UCSD-AML1 (cell line): ENCODE results near the gene LDHAL6A.
"Not testable (repeated sequence)": the region's sequence is repeated elsewhere in the genome, so short reads cannot be mapped to it uniquely, and the experiment has no call there.

ENCODE experiments used
- DNase-seq: peaks from one replicate; lab custom pipeline; 2025; ENCODE audit not compliant: unreplicated experiment; lab: John Stamatoyannopoulos, UW

LDHAL6A gene

DNA sequence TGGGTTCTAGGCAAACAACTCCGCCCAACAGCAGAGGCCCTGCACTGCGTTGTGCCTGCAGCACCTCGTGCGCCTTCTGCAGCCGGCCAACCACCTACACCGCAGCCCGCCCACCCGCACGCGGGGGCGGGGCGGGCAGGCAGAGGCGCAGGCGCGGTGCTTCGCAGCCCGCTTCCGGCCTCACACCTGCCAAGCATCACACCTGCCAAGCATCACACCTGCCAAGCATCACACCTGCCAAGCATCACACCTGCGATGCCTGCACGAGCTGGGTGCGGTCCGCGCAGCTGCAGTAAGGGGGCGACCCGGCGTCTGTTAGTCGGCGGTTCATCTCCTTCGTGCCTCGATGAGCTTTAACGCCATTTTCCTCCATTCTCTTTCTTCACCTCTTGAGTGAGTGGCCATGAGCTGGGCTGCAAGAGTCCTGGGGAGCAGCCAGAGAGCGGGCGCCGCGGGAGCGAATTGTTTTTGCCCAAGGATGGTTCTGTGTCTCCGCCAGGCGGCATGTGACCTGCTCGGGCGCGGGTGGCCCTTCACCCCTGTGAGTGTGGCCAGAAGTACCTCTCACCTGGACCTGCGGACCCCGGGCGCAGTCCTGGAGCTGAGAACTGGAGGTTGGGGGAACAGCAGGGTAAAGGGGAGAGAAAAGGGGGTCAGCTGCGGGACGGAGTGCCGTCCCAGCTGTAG lies at the start of gene LDHAL6A:
LDHAL6A (plus strand) TSS at position 171 of the 687 bp plus-strand sequence. CDS start 825 bp downstream, outside the sequence.
- DNase-seq = no peak

DNA sequence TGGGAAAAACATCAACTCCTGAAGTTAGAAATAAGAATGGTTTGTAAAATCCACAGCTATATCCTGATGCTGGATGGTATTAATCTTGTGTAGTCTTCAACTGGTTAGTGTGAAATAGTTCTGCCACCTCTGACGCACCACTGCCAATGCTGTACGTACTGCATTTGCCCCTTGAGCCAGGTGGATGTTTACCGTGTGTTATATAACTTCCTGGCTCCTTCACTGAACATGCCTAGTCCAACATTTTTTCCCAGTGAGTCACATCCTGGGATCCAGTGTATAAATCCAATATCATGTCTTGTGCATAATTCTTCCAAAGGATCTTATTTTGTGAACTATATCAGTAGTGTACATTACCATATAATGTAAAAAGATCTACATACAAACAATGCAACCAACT lies 48.3 kb upstream of the LDHAL6A start:
- not testable (repeated sequence) for DNase-seq

- no peak for DNase-seq
Measured at GRCh38 chr11:18408558-18409291, 46.9 kb upstream of the LDHAL6A start.

GRCh38 chr11:18416459-18416858 lies 39.2 kb upstream of the LDHAL6A start:
- no peak for DNase-seq

DNA sequence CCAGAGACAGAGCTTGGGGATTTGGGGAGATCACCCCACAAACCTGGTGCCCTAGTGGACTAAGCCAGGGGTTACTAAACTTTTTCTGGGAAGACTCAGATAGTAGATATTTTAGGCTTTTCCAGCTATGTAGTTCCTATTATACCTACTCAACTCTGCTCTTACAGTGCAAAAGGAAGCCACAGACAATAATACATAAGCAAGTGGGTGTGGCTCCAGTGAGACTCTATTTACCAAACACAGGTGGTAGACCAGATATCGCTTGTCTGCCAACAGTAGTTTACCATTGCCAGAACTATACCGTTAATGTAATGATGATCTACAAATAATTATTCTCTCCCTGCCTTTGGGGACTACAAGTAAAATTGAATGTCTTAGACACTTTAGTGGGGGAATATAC lies 36.6 kb upstream of the LDHAL6A start:
- no peak for DNase-seq

GRCh38 chr11:18420067-18420466 lies 35.6 kb upstream of the LDHAL6A start:
- no peak for DNase-seq

DNA sequence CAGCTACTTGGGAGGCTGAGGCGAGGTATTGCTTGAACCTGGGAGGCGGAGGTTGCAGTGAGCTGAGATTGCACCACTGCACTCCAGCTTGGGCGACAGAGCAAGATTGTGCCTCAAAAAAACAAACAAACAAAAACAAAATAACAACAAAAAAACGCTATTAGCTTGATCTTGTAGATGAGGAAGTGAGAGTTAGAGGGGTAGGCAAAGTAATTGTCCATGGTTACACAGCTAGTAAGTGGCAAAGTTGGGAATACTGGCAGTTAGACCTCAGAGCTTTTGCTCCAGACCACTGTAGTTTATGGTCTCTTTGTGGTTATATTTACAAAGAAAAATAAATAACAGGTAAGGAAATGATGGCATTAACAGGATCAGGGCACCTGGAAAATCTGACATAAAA lies 28.4 kb upstream of the LDHAL6A start:
- no peak for DNase-seq

- DNase-seq = no peak
Measured at GRCh38 chr11:18429332-18429731, 26.3 kb upstream of the LDHAL6A start.

GRCh38 chr11:18438691-18439090 lies 17.0 kb upstream of the LDHAL6A start:
- no peak for DNase-seq

DNA sequence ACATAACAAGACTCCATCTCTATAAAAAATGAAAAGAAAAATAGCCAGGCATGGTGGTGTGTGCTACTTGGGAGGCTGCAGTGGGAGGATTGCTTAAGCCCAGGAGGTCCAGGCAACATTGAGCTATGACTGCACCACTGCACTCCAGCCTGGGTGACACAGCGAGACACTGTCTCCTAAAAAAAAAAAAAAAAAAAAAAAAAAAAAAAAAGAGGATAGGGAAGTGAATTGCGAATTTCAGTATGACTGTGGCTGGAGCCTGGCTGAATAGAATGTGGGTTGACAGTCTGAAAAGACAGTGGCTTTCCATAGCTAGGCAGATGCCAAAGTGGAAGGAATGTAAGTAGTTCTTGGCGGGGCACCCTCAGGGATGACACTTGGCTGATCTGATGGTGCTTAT lies 6.4 kb upstream of the LDHAL6A start:
- no peak for DNase-seq

DNA sequence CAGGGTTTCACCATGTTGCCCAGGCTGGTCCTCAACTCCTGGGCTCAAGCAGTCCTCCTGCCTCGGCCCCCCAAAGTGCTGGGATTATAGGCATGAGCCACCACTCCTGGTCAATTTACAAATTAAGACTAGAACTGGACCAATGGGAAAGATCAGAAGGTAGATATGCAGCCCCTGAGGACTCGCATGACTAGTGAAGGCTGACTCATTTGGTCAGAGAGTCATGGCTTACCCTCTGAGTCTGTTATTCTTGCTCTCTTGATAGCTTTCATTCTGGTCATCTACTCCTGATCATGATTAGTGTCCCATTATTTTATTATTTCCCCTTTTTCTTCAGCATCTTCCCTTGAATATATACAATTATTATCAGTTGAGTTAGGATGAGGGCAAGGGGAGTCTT lies 2.7 kb upstream of the LDHAL6A start:
- no peak for DNase-seq

DNA sequence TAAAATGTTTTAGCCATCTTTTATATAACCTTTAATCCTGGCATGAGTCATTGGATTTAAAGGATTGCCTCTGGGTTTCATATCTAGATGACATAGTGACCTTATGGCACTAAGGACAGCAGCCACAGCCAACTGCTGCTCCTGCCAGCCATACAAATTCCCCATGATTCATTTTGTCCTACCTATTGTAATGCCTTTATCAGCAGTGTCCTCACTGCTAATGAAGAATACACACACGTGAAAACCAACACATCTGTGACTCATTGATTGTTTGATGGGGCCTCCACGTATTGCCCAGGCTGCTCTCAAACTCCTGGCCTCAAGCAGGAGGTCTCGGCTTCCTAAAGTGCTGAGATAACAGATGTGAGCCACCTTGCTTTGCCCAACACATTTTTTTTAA lies 1.8 kb downstream of the LDHAL6A start:
- DNase-seq = no peak

DNA sequence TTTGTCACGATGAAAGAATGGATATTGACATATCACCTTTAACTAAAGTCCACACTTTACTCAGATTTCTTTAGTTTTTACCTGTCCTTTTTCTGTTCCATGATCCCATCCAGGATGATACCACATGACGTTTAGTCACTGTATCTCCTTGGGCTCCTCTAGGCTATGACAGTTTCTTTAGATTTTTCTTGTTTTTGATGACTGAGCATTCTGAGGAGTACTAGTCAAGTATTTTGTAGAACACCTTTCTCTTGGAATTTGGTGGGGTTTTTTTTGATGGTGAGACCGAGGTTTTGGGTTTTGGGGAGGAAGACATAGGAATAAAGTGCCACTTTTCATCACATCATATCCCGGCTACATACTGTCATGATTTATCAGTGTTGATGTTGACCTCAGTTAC lies 4.0 kb downstream of the LDHAL6A start:
- no peak for DNase-seq

DNA sequence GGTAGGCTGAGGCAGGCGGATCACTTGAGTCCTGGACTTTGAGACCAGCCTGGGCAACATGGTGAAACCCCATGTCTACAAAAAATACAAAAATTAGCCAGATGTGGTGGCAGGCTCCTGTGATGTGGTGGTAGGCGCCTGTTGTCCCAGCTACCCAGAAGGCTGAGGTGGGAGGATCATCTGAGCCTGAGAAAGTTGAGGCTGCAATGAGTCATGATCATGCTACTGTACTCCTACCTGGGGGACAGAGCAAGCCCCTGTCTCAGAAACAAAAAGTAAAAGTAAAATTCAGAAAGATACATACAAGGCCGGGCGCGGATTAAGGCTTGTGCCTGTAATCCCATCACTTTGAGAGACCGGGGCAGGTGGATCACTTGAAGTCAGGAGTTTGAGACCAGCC lies 6.3 kb downstream of the LDHAL6A start:
- DNase-seq = no peak

- no peak for DNase-seq
Measured at GRCh38 chr11:18463439-18463838, 7.8 kb downstream of the LDHAL6A start.

GRCh38 chr11:18466402-18466801 lies 10.7 kb downstream of the LDHAL6A start:
- DNase-seq = no peak

- no peak for DNase-seq
Measured at GRCh38 chr11:18468059-18468458, 12.4 kb downstream of the LDHAL6A start.

GRCh38 chr11:18468961-18469360 lies 13.3 kb downstream of the LDHAL6A start:
- DNase-seq = no peak

- no peak for DNase-seq
Measured at GRCh38 chr11:18471995-18472394, 16.3 kb downstream of the LDHAL6A start.

DNA sequence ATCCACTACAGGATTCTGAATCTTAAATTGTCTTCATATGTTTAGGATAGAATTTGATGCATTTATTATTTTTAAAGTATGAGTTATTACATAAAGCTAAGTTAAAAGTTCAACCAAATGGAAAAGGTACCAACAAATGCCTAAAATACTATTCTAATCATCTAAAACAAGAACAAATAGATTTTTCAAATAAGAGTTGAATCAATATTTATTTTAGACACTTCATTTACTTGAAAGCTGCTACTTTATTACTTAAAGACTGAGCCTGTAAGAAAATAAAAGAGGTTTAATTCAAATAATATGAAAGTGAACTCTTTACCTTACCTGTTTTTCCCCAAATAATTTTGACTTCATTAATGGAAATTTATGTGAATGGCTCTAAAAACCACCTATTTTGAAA lies 16.9 kb downstream of the LDHAL6A start:
- no peak for DNase-seq

DNA sequence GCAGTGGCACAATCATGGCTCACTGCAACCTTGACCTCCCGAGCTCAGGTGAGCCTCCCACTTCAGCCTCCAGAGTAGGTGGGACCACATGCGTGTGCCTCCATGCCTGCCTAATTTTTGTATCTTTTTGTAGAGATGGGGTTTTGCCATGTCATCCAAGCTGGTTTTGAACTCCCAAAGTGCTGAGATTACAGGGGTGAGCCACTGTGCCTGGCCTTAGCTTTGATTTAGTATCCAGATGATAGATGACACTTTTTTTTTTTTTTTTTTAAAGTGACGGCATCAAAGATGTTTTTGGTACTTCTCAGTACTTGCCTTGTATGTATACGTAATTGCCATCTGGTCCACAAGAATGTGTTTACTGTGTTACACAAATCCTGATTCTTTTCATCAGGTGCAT lies 23.4 kb downstream of the LDHAL6A start:
- no peak for DNase-seq

DNA sequence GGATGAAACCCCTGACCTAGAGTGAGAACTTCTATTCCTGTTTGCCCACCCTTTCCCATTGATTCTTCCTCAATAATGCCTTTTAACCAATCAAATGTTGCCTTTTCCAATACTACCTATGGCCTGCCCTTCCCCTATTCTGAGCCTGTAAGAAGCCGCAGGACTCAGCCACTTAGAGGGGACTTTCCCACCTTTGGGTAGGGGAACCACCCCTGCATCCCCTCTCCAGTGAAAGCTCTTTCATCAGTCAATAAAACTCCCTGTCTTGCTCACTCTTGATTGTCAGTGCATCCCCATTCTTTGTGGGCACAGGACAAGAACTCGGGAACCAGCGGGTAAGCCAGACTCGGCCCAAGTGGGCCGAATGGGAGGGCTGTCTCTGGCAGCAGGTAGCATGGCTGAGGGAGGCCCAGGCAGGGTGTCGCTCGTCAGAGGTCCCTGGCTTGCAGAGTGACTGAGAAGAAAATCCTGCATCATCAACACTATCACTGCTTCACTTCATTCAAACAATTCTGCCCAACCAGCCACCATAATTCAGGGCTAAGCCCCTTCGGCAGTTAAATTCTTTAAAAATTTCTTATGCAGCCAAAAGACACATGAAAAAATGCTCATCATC lies 30.4 kb downstream of the LDHAL6A start:
- DNase-seq = no peak
